NCI-H446 treated with DMSO at 0.1 percent for 48 hours (cell line): ENCODE data around the gene MMP25.
"Not testable (repeated sequence)": the region's sequence is repeated elsewhere in the genome, so short reads cannot be mapped to it uniquely, and the experiment has no call there.

Experiments
- DNase-seq: peaks from one replicate; lab custom pipeline; 2025; lab: John Stamatoyannopoulos, UW

Gene MMP25

GRCh38 chr16:3055734-3056115 lies 9.4 kb downstream of the MMP25 start:
- DNase-seq = not testable (repeated sequence)

GRCh38 chr16:3056336-3057180 lies 10.2 kb downstream of the MMP25 start:
- no peak for DNase-seq

- DNase-seq = no peak
Observed at GRCh38 chr16:3057181-3058138, 11.1 kb downstream of the MMP25 start.

- DNase-seq = no peak
Observed at GRCh38 chr16:3058139-3059030, 12.0 kb downstream of the MMP25 start.

- DNase-seq = peak; percentile 4
Observed at GRCh38 chr16:3059041-3059722, 12.8 kb downstream of the MMP25 start.

GRCh38 chr16:3059723-3060242 lies 13.4 kb downstream of the MMP25 start:
- DNase-seq = no peak

GRCh38 chr16:3060339-3061127 lies 14.2 kb downstream of the MMP25 start:
- DNase-seq = no peak

GRCh38 chr16:3062553-3062952 lies 16.2 kb downstream of the MMP25 start:
- DNase-seq = no peak

GRCh38 chr16:3063625-3064386 lies 17.4 kb downstream of the MMP25 start:
- DNase-seq = no peak

- DNase-seq = no peak
Observed at GRCh38 chr16:3065069-3065741, 18.8 kb downstream of the MMP25 start, which contains the start of gene IL32. IL32 (plus strand) TSS chr16:3065640; CDS start chr16:3065812, 172 bp downstream.

- no peak for DNase-seq
Observed at GRCh38 chr16:3065742-3066439, 19.5 kb downstream of the MMP25 start.

- no peak for DNase-seq
Observed at GRCh38 chr16:3066440-3066748, 20.0 kb downstream of the MMP25 start.

- no peak for DNase-seq
Observed at GRCh38 chr16:3068487-3068886, 22.1 kb downstream of the MMP25 start.

- not testable (repeated sequence) for DNase-seq
Observed at GRCh38 chr16:3069146-3069545, 22.8 kb downstream of the MMP25 start.

- DNase-seq = no peak
Observed at GRCh38 chr16:3070608-3071111, 24.3 kb downstream of the MMP25 start.

GRCh38 chr16:3071655-3072054 lies 25.3 kb downstream of the MMP25 start:
- no peak for DNase-seq

GRCh38 chr16:3072148-3072547 lies 25.8 kb downstream of the MMP25 start:
- DNase-seq = not testable (repeated sequence)
